Measurements from ENCODE around the gene PRSS50.

PRSS50 gene

GRCh38 chr3:46685446-46685845 lies 32.2 kb downstream of the PRSS50 start:
- H3K4me1 ChIP-seq (ENCODE audit: control insufficient read depth, insufficient read depth, low read length, poor library complexity, severe bottlenecking): no peaks in the 10 kb centered on the region
- no peak overlapping the region for H3K4me3 ChIP-seq (ENCODE audit: extremely low read depth, insufficient read depth, low read length, poor library complexity, severe bottlenecking)
- H3K36me3 ChIP-seq (ENCODE audit: control insufficient read depth, insufficient read depth, low read length): no peaks in the 10 kb centered on the region
- H3K9me3 ChIP-seq (ENCODE audit: control insufficient read depth, low read length): no peaks in the 10 kb centered on the region
- no peak overlapping the region for H3K27ac ChIP-seq (ENCODE audit: low read depth, low read length, severe bottlenecking)
- WGBS, 2 experiments (ENCODE audit: insufficient coverage in 2 of 2): 89 to 93% methylated on average over 9 of the region's 9 CpGs

DNA sequence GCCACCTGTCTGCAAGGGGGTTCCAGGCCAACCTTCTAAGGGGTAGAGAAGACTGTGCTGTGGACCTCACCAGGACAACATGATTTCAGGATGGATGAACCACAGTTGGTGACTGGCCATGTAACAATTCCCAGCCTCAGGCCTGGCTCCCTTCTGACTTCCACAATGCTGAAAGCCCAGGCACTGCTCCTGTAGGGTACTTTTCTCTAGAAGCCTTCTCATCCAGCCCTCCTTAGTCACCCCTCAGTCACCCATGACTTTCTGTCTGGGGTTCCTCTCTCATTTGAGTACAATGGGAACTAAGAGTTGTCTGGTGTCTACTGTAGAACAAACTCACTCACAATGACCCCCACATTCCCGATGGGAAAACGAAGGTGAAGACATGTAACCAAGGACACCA lies 32.8 kb downstream of the PRSS50 start:
- Histone ChIP-seq H3K27ac (ENCODE audit: low read depth, low read length, severe bottlenecking) (no peak overlapping the region), H3K4me1 (ENCODE audit: control insufficient read depth, insufficient read depth, low read length, poor library complexity, severe bottlenecking) (no peaks in the 10 kb centered on the region), H3K9me3 (ENCODE audit: control insufficient read depth, low read length) (no peaks in the 10 kb centered on the region), H3K36me3 (ENCODE audit: control insufficient read depth, insufficient read depth, low read length) (no peaks in the 10 kb centered on the region), H3K4me3 (ENCODE audit: extremely low read depth, insufficient read depth, low read length, poor library complexity, severe bottlenecking) (no peak overlapping the region)
- 66 to 100% methylated on average over 1 to 2 of the region's 2 CpGs for WGBS, 2 experiments (ENCODE audit: insufficient coverage in 2 of 2)

GRCh38 chr3:46682974-46683373 lies 34.7 kb downstream of the PRSS50 start:
- Histone ChIP-seq H3K9me3 (ENCODE audit: control insufficient read depth, low read length) (no peaks in the 10 kb centered on the region), H3K4me1 (ENCODE audit: control insufficient read depth, insufficient read depth, low read length, poor library complexity, severe bottlenecking) (no peaks in the 10 kb centered on the region), H3K27ac (ENCODE audit: low read depth, low read length, severe bottlenecking) (no peak overlapping the region), H3K36me3 (ENCODE audit: control insufficient read depth, insufficient read depth, low read length) (no peaks in the 10 kb centered on the region), H3K4me3 (ENCODE audit: extremely low read depth, insufficient read depth, low read length, poor library complexity, severe bottlenecking) (no peak overlapping the region)
- WGBS, 2 experiments (ENCODE audit: insufficient coverage in 2 of 2): 94 to 100% methylated on average over 5 to 9 of the region's 11 CpGs

GRCh38 chr3:46681856-46682540 lies 35.7 kb downstream of the PRSS50 start:
- Histone ChIP-seq H3K36me3 (ENCODE audit: control insufficient read depth, insufficient read depth, low read length) (no peaks in the 10 kb centered on the region), H3K4me3 (ENCODE audit: extremely low read depth, insufficient read depth, low read length, poor library complexity, severe bottlenecking) (no peak overlapping the region)
- 92 to 94% methylated on average over 9 to 10 of the region's 13 CpGs for WGBS, 2 experiments (ENCODE audit: insufficient coverage in 2 of 2)

DNA sequence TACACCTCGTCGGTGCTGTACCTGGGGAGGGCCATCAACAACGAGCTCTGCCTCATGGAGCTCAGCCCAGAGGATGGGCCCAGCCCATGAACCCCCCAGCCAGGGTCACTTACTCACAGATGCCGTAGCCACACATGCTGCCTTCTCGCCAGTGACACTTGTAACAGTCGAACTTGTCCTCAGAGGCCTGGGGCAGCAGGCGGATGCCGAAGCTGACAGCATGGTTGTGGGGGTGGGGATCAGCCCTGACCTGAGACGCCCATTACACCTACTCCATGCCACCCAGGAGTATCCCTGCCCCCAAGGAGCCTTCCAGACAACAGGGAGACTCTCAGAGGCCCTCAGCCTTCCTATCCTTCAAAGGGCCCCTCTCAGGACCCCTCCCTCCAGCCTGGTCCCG lies 36.3 kb downstream of the PRSS50 start:
- 90 to 97% methylated on average over 8 to 9 of the region's 10 CpGs for WGBS, 2 experiments (ENCODE audit: insufficient coverage in 2 of 2)
- Histone ChIP-seq H3K9me3 (ENCODE audit: control insufficient read depth, low read length) (no peaks in the 10 kb centered on the region), H3K36me3 (ENCODE audit: control insufficient read depth, insufficient read depth, low read length) (no peaks in the 10 kb centered on the region), H3K27ac (ENCODE audit: low read depth, low read length, severe bottlenecking) (no peak overlapping the region), H3K4me1 (ENCODE audit: control insufficient read depth, insufficient read depth, low read length, poor library complexity, severe bottlenecking) (no peaks in the 10 kb centered on the region), H3K4me3 (ENCODE audit: extremely low read depth, insufficient read depth, low read length, poor library complexity, severe bottlenecking) (no peak overlapping the region)

More at GRCh38 chr3:46681856-46682540, 35.7 kb downstream of the PRSS50 start:
- Histone ChIP-seq H3K4me1 (ENCODE audit: control insufficient read depth, insufficient read depth, low read length, poor library complexity, severe bottlenecking) (no peaks in the 10 kb centered on the region), H3K9me3 (ENCODE audit: control insufficient read depth, low read length) (no peaks in the 10 kb centered on the region), H3K27ac (ENCODE audit: low read depth, low read length, severe bottlenecking) (no peak overlapping the region)

DNA sequence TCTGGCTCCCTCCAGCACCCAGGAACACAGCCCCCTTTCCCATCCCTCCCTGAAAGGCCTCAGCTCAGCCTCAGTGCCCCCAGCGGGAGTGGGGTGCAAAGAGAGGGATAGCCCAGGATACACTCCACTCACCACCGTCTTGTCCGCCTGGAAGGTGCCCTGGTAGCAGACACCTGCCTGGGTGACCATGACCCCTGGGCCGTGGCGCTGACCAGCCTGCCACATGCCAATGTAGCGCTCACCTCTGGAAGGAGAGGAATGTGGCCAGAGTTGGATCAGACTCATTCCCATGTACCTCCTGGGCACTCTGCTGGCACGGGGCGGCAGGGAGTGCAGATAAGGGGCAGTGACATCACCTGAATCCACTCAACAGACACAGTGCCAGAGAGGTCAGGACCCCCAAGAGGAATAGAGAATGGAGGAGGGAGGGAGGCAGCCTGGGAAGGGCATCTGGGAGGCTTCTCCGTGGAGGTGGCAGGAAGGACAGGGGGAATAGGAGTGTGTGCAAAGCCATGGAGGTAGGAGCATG lies 37.3 kb downstream of the PRSS50 start:
- Histone ChIP-seq H3K4me1 (ENCODE audit: control insufficient read depth, insufficient read depth, low read length, poor library complexity, severe bottlenecking) (no peaks in the 10 kb centered on the region), H3K27ac (ENCODE audit: low read depth, low read length, severe bottlenecking) (no peak overlapping the region), H3K4me3 (ENCODE audit: extremely low read depth, insufficient read depth, low read length, poor library complexity, severe bottlenecking) (no peak overlapping the region), H3K9me3 (ENCODE audit: control insufficient read depth, low read length) (no peaks in the 10 kb centered on the region), H3K36me3 (ENCODE audit: control insufficient read depth, insufficient read depth, low read length) (no peaks in the 10 kb centered on the region)
- 94 to 98% methylated on average over 6 of the region's 9 CpGs for WGBS, 2 experiments (ENCODE audit: insufficient coverage in 2 of 2)

DNA sequence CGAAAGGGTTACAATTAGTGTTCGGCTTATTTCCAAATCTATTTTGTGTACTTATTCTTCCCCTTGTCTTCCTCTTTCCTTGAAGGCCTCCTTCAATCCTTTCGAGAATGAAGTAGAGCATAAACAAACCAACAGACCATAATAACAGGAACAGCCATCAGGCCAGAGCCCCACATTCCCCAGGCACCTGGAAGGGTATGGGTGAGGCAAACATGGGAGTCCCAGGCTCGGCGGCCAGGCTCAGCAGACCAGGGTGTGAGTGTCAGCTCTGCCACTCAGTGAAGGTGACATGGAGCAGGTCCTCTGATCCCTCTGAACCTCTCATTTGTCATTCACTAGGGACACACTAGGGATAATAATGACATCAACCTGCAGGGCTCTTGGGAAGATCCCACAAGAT lies 38.0 kb downstream of the PRSS50 start:
- no peaks in the 10 kb centered on the region for H3K36me3 ChIP-seq (ENCODE audit: control insufficient read depth, insufficient read depth, low read length)
- 92 to 97% methylated on average over 4 to 5 of the region's 5 CpGs for WGBS, 2 experiments (ENCODE audit: insufficient coverage in 2 of 2)

DNA sequence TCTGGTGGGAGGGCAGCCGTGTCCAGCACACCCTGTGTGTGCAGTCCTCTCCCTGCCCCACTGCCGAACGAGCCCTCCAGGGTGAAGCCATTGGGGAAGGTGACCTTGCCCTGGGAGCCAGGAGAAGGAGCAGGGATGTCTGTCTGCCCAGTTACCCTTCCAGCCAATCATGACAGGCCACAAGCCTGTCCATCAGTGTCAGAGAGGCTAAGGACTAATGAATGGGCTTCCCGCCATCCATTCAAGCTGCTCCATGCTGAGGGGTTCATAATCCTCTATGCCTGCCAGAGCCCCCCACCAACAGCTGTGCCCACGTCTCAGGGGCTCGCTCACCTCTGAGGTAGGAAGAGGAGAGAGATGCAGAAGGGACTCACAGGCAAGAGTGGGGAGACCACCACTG lies 39.4 kb downstream of the PRSS50 start:
- H3K9me3 ChIP-seq (ENCODE audit: control insufficient read depth, low read length): no peaks in the 10 kb centered on the region
- H3K4me1 ChIP-seq (ENCODE audit: control insufficient read depth, insufficient read depth, low read length, poor library complexity, severe bottlenecking): no peaks in the 10 kb centered on the region
- H3K4me3 ChIP-seq (ENCODE audit: extremely low read depth, insufficient read depth, low read length, poor library complexity, severe bottlenecking): no peak overlapping the region
- no peaks in the 10 kb centered on the region for H3K36me3 ChIP-seq (ENCODE audit: control insufficient read depth, insufficient read depth, low read length)
- 95 to 97% methylated on average over 3 to 5 of the region's 6 CpGs for WGBS, 2 experiments (ENCODE audit: insufficient coverage in 2 of 2)
- H3K27ac ChIP-seq (ENCODE audit: low read depth, low read length, severe bottlenecking): no peak overlapping the region

More for the DNA sequence above, 38.0 kb downstream of the PRSS50 start:
- Histone ChIP-seq H3K27ac (ENCODE audit: low read depth, low read length, severe bottlenecking) (no peak overlapping the region), H3K9me3 (ENCODE audit: control insufficient read depth, low read length) (no peaks in the 10 kb centered on the region), H3K4me1 (ENCODE audit: control insufficient read depth, insufficient read depth, low read length, poor library complexity, severe bottlenecking) (no peaks in the 10 kb centered on the region), H3K4me3 (ENCODE audit: extremely low read depth, insufficient read depth, low read length, poor library complexity, severe bottlenecking) (no peak overlapping the region)

GRCh38 chr3:46677411-46677726 lies 40.3 kb downstream of the PRSS50 start:
- Histone ChIP-seq H3K4me1 (ENCODE audit: control insufficient read depth, insufficient read depth, low read length, poor library complexity, severe bottlenecking) (no peaks in the 10 kb centered on the region), H3K4me3 (ENCODE audit: extremely low read depth, insufficient read depth, low read length, poor library complexity, severe bottlenecking) (no peak overlapping the region), H3K27ac (ENCODE audit: low read depth, low read length, severe bottlenecking) (no peak overlapping the region), H3K9me3 (ENCODE audit: control insufficient read depth, low read length) (no peaks in the 10 kb centered on the region), H3K36me3 (ENCODE audit: control insufficient read depth, insufficient read depth, low read length) (no peaks in the 10 kb centered on the region)
- 77 to 82% methylated on average over 5 to 6 of the region's 6 CpGs for WGBS, 2 experiments (ENCODE audit: insufficient coverage in 2 of 2)

DNA sequence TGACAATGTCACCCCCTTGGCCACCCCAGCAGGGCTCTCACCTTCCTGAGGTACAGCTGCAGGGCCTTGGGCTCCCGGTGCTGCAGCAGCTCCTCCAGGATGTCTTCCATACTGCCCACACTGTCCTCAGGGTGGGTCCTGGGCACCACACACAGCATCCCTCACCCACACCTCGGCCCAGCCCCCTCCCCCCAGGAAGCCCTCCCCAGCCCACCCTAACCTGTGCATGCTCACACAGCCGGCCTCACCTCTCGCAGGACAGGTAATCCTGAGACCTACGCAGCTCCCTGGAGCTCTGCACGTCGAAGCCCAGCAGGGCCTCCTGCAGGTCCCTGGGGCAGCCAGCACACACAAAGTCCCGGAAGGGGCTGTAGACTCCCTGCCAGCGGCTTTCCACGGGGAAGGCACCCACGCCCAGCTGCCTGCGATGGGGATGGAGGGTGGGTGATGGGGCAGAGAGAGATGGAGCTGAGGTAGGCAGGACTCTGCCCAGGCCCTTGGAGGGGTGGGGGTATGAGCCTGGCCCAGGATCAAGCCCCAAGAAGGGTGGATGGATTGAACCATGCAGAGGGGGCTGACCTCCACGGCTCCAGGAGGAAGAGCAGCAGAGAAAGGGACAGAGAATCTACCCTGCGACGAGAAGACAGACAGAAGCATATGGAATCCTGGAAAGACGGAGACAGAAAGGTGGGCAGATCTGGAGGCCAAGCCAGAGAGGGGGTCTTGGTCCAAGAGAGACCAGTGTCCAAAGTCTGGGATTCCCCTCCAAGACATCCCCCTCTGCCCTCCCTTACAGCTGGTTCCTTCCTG lies 40.9 kb downstream of the PRSS50 start:
- H3K27ac ChIP-seq (ENCODE audit: low read depth, low read length, severe bottlenecking): no peak overlapping the region
- no peaks in the 10 kb centered on the region for H3K9me3 ChIP-seq (ENCODE audit: control insufficient read depth, low read length)
- 83 to 96% methylated on average over 10 of the region's 16 CpGs for WGBS, 2 experiments (ENCODE audit: insufficient coverage in 2 of 2)
- H3K4me1 ChIP-seq (ENCODE audit: control insufficient read depth, insufficient read depth, low read length, poor library complexity, severe bottlenecking): no peaks in the 10 kb centered on the region
- no peak overlapping the region for H3K4me3 ChIP-seq (ENCODE audit: extremely low read depth, insufficient read depth, low read length, poor library complexity, severe bottlenecking)
- no peaks in the 10 kb centered on the region for H3K36me3 ChIP-seq (ENCODE audit: control insufficient read depth, insufficient read depth, low read length)
